Body of pancreas (tissue), 4 donors: ENCODE data around the gene ADAT2. TPM values are rescaled to one million over a fixed set of nuclear protein-coding genes. Genes with fewer than 3 reads are reported as not detected.

Experiments used
- ATAC-seq: fragments of 150-250 bp; one replicate; pipeline ENCODE4 v1.9.1; 2016
- DNase-seq, 4 donors: peaks; one replicate each; pipeline ENCODE4 v3.0.0-alpha.2; 2019
- H3K27ac ChIP-seq, 4 donors: fragments of 200-600 bp; sonication (generic); 1 replicate in 3 of 4; 2 replicates in 1 of 4; pipeline versions ENCODE4 v1.5.1 to v1.6.1; 2016 to 2019; ENCODE audit warnings: mild to moderate bottlenecking in 1 of 4, mixed read lengths in 1 of 4, moderate library complexity in 1 of 4
- H3K27me3 ChIP-seq, 2 donors: fragments of 200-600 bp; sonication (generic); one replicate each; pipeline ENCODE4 v1.6.0; 2016; ENCODE audit warnings: mild to moderate bottlenecking in 1 of 2
- H3K36me3 ChIP-seq, 2 donors: fragments of 200-600 bp; sonication (generic); replicated peaks in 1 of 2; 2 replicates each; pipeline ENCODE4 v1.5.1; 2016; ENCODE audit warnings: low read depth in 2 of 2; ENCODE audit not compliant: insufficient read depth in 1 of 2
- H3K4me1 ChIP-seq: fragments of 200-600 bp; sonication (generic); one replicate; pipeline ENCODE4 v1.6.0; 2016
- H3K4me3 ChIP-seq, 2 donors: fragments of 200-600 bp; sonication (generic); 1 replicate in 1 of 2; 2 replicates in 1 of 2; pipeline ENCODE4 v1.5.1; 2016 to 2019
- H3K9me3 ChIP-seq, 3 donors: fragments of 200-600 bp; sonication (generic); 1 replicate in 2 of 3; 2 replicates in 1 of 3; pipeline ENCODE4 v1.5.1; 2016
- CTCF ChIP-seq, 7 experiments: fragments of 450-650 bp in 4 of 7; fragments of 200-600 bp in 3 of 7; sonication (generic) in 3 of 7; IDR thresholded peaks; one replicate each; pipeline ENCODE4 v1.5.1; 2016 to 2019; ENCODE audit warnings: antibody characterized with exemption in 7 of 7
- POLR2A ChIP-seq, 3 donors: fragments of 450-650 bp; IDR thresholded peaks; one replicate each; pipeline ENCODE4 v1.6.1; 2016; ENCODE audit warnings: antibody characterized with exemption in 3 of 3, mild to moderate bottlenecking in 2 of 3
- WGBS, 2 donors: methylation state at CpG; one replicate each; pipeline ENCODE4 v1.1.5; 2017; 5-methylcytosine and 5-hydroxymethylcytosine counted together
- intact Hi-C: fragments of 100-400 bp; cut with DNase I; formaldehyde crosslinking; loops from one replicate; pipeline ENCODE4 v1.15.1; 2023
- total RNA-seq, 2 donors: library from RNA; depleted of rRNA; stranded (reverse); fragments of >200 nt; gene quantifications; one replicate each; pipeline ENCODE4 v1.1.0, GENCODE V29; 2016

ADAT2 gene
- total RNA-seq, 2 donors from 2014 or later, result 6.9 to 7.8 TPM

GRCh38 chr6:143443096-143443495, 7.4 kb downstream of the ADAT2 start:
- Histone ChIP-seq H3K4me1 (no peaks in the 10 kb centered on the region), H3K27me3 (no peaks in the 10 kb centered on the region), H3K27ac (no peak overlapping the region), H3K9me3 (no peaks in the 10 kb centered on the region), H3K4me3 (no peak overlapping the region), H3K36me3 (peaks cover 0 to 2% of the 10 kb centered on the region in 2 donors)
- ATAC-seq, result no peak
- intact Hi-C loops, result no loop called here
- 87 to 91% methylated on average over 2 of the region's 2 CpGs for WGBS, 2 donors
- TF ChIP-seq POLR2A (IDR thresholded peaks at IDR 0.05), result no peak
- no peak for TF ChIP-seq CTCF (IDR thresholded peaks at IDR 0.05)
- no peak for DNase-seq

DNA sequence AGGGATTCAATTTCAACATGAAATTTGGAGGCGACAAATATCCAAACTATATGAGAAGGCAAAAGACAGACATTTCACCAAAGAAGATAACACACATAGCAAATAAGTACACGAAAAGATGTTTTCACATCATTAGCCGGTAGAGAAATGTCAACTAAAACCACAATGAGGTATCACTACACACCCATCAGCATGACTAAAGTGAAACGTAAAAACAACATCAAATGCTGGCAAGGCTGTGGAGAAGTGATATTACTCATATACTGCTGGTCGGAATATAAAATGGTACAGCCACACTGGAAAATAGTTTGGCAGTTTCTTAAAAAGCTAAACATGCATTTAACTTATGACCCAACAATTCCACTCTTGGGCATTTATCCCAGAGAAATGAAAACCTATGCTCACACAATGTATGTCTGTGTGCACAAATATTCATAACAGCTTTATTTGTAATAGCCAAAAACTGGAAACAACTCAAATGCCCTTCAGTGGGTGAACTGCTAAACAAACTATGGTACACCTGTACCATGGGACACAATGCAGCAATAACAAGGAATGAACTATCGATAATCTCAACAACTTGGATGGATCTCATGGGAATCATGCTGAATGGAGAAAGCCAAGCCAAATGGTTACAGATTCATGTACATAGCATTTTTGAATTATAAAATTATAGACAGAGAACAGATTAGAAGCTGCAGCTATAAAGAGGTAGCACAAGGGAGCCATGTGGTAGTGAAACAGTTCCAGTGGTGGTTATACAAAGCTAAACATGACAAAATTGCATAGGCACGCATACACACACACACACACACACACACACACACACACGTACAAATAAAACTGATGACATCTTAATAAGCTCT, 8.6 kb downstream of the ADAT2 start:
- Histone ChIP-seq H3K36me3 (peaks cover 0 to 2% of the 10 kb centered on the region in 2 donors), H3K27ac (no peak overlapping the region), H3K27me3 (no peaks in the 10 kb centered on the region), H3K9me3 (no peaks in the 10 kb centered on the region), H3K4me3 (no peak overlapping the region), H3K4me1 (no peaks in the 10 kb centered on the region)
- intact Hi-C loops, result no loop called here
- 89 to 94% methylated on average over 8 of the region's 8 CpGs for WGBS, 2 donors
- ATAC-seq (no peak), DNase-seq (no peak)
- no peak for TF ChIP-seq POLR2A (IDR thresholded peaks at IDR 0.05)
- TF ChIP-seq CTCF (IDR thresholded peaks at IDR 0.05), result no peak

DNA sequence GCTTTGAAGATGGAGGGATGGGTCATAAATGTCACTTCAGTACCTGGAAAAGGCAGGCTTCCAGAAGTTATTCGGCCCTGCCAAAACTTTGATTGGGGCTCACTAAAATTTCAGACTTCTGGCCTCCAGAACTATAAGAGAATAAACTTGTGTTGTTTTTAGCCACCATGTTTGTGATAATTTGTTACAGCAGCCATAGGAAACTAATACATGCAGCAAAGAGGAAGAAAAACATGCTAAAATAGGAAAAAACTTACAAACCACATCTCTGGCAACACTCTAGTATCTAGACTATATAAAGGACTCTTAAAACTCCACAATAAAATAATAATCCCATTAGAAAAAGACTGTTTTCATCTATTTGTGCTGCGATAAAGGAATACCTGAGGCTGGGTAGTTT, 9.5 kb downstream of the ADAT2 start:
- Histone ChIP-seq H3K27ac (no peak overlapping the region), H3K27me3 (no peaks in the 10 kb centered on the region), H3K9me3 (no peaks in the 10 kb centered on the region), H3K4me3 (no peak overlapping the region), H3K4me1 (no peaks in the 10 kb centered on the region), H3K36me3 (peaks cover 0 to 2% of the 10 kb centered on the region in 2 donors)
- intact Hi-C loops, result no loop called here
- DNase-seq (no peak), ATAC-seq (no peak)
- WGBS, 2 donors, result 95 to 97% methylated on average over 2 of the region's 2 CpGs
- TF ChIP-seq POLR2A (IDR thresholded peaks at IDR 0.05) (no peak), CTCF (IDR thresholded peaks at IDR 0.05) (no peak)

DNA sequence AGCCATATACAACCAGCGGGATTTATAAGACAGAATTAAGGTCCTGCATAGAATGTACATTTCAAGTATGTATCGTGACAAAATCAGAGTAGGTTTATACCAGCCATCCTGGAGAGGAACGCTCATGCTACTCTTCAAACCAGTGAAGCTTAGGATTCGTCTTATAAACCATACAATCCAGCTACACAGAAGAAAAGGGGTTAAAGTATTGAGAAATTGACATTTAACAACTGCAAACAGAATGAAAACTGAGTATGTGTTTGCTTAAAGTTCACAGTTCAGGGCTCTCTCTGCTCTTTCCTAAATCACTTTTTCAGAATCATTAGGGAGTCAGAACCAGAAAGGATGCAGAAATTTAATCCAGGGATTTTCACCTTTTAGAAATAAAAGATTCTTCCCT, 17.9 kb downstream of the ADAT2 start:
- ATAC-seq, result no peak
- no peak overlapping the region for H3K27ac ChIP-seq
- intact Hi-C loops, result no loop called here

More for the DNA sequence above, 17.9 kb downstream of the ADAT2 start:
- peaks cover 0 to 2% of the 10 kb centered on the region in 2 donors for H3K36me3 ChIP-seq
- 89 to 98% methylated on average over 4 of the region's 4 CpGs for WGBS, 2 donors
- no peak overlapping the region for H3K4me3 ChIP-seq
- H3K27me3 ChIP-seq, result no peaks in the 10 kb centered on the region
- DNase-seq, result no peak
- H3K4me1 ChIP-seq, result no peaks in the 10 kb centered on the region
- no peak for TF ChIP-seq CTCF (IDR thresholded peaks at IDR 0.05)
- no peak for TF ChIP-seq POLR2A (IDR thresholded peaks at IDR 0.05)
- H3K9me3 ChIP-seq, result peaks cover 0 to 3% (median 0%) of the 10 kb centered on the region in 3 donors
